H1 (cell line): ENCODE data around the gene MACROD2. TPM values are rescaled to one million over a fixed set of nuclear protein-coding genes. Genes with fewer than 3 reads are reported as not detected.

Experiments
- CTCF ChIA-PET: fragments of 300-600 bp; sonication (Branson Sonifier 250); formaldehyde crosslinking; loops from one replicate; lab custom pipeline; 2021; ENCODE audit not compliant: partially characterized antibody; lab: Charles Lee
- POLR2A ChIA-PET: fragments of 300-600 bp; sonication (Branson Sonifier 250); formaldehyde crosslinking; loops from one replicate; lab custom pipeline; 2021; ENCODE audit warnings: inconsistent platforms; ENCODE audit not compliant: partially characterized antibody; lab: Charles Lee
- DNase-seq, 2 experiments: peaks; one replicate each; pipeline versions ENCODE4 v3.0.0 to v3.0.0-alpha.2; 2010 to 2022; ENCODE audit warnings: low spot score in 2 of 2, low read depth in 1 of 2, mixed read lengths in 1 of 2
- FAIRE-seq: peaks from 2 replicates; lab custom pipeline; 2011; peaks lifted over from hg19 to GRCh38; lab: Jason Lieb, UNC
- H2AFZ ChIP-seq: 2 replicates; pipeline ENCODE4 v1.8.1; 2012; ENCODE audit warnings: low read length, inconsistent platforms
- H2AK5ac ChIP-seq: 2 replicates; pipeline ENCODE4 v1.6.1; 2013; ENCODE audit warnings: low read depth, low read length
- H2BK120ac ChIP-seq: replicated peaks from 2 replicates; pipeline ENCODE3; 2013; ENCODE audit warnings: low read depth, low read length, inconsistent platforms
- H2BK12ac ChIP-seq: 2 replicates; pipeline ENCODE4 v1.6.1; 2013; ENCODE audit warnings: low read depth, low read length
- H2BK15ac ChIP-seq: 2 replicates; pipeline ENCODE4 v1.6.1; 2013; ENCODE audit warnings: low read length
- H2BK20ac ChIP-seq: 2 replicates; pipeline ENCODE4 v1.6.1; 2013; ENCODE audit warnings: low read length
- H2BK5ac ChIP-seq: 2 replicates; pipeline ENCODE4 v1.6.1; 2013; ENCODE audit warnings: low read depth, low read length
- H3K14ac ChIP-seq: 2 replicates; pipeline ENCODE4 v1.6.1; 2013; ENCODE audit warnings: inconsistent platforms; ENCODE audit not compliant: insufficient read length
- H3K18ac ChIP-seq: 2 replicates; pipeline ENCODE4 v1.6.1; 2013; ENCODE audit warnings: low read length; ENCODE audit errors: extremely low read depth
- H3K23ac ChIP-seq: 2 replicates; pipeline ENCODE4 v1.6.1; 2013; ENCODE audit warnings: inconsistent platforms; ENCODE audit not compliant: insufficient read length
- H3K23me2 ChIP-seq: 2 replicates; pipeline ENCODE4 v1.6.1; 2013; ENCODE audit warnings: low read depth, low read length
- H3K27ac ChIP-seq: 2 replicates; pipeline ENCODE4 v1.6.1; 2011; ENCODE audit warnings: low read depth, low read length, inconsistent platforms
- H3K27me3 ChIP-seq, 4 experiments: replicated peaks in 1 of 4; 1 replicate in 1 of 4; 2 replicates in 3 of 4; pipeline versions ENCODE4 v1.6.1 to v1.8.1; 2011 to 2013; ENCODE audit warnings: low read length in 3 of 4, mild to moderate bottlenecking in 3 of 4, inconsistent platforms in 2 of 4, mixed read lengths in 2 of 4, moderate library complexity in 1 of 4; ENCODE audit not compliant: control insufficient read depth in 3 of 4, insufficient read depth in 3 of 4; ENCODE audit errors: extremely low read depth in 1 of 4
- H3K36me3 ChIP-seq, 4 experiments: 2 replicates each; pipeline versions ENCODE4 v1.6.1 to v1.8.1; 2011 to 2013; ENCODE audit warnings: mild to moderate bottlenecking in 4 of 4, low read length in 3 of 4, moderate library complexity in 2 of 4, control low read depth in 1 of 4, inconsistent platforms in 1 of 4; ENCODE audit not compliant: insufficient read depth in 4 of 4, control insufficient read depth in 2 of 4
- H3K4ac ChIP-seq: replicated peaks from 2 replicates; pipeline ENCODE3; 2013; ENCODE audit warnings: low read length, low read depth, mixed read lengths, inconsistent platforms; ENCODE audit not compliant: insufficient read length
- H3K4me1 ChIP-seq, 4 experiments: replicated peaks in 1 of 4; 1 replicate in 1 of 4; 2 replicates in 3 of 4; pipeline versions ENCODE4 v1.6.1 to v1.8.1; 2011 to 2013; ENCODE audit warnings: low read length in 3 of 4, inconsistent platforms in 2 of 4, mixed read lengths in 1 of 4; ENCODE audit not compliant: insufficient read depth in 4 of 4, control insufficient read depth in 3 of 4
- H3K4me2 ChIP-seq, 2 experiments: 2 replicates each; pipeline versions ENCODE4 v1.6.1 to v1.8.1; 2011 to 2013; ENCODE audit warnings: low read depth in 2 of 2, low read length in 2 of 2, control low read depth in 1 of 2, inconsistent platforms in 1 of 2, mild to moderate bottlenecking in 1 of 2; ENCODE audit not compliant: insufficient read depth in 1 of 2
- H3K4me3 ChIP-seq, 4 experiments: fragments of 200-600, 300-600 bp in 1 of 4; sonication (generic), shearing (Covaris generic), sonication (Bioruptor Twin) in 1 of 4; 2 replicates each; pipeline versions ENCODE4 v1.5.1 to v1.8.1; 2011 to 2016; ENCODE audit warnings: low read length in 4 of 4, low read depth in 3 of 4, control low read depth in 2 of 4, inconsistent platforms in 2 of 4, mild to moderate bottlenecking in 2 of 4, mixed read lengths in 1 of 4, moderate library complexity in 1 of 4; ENCODE audit not compliant: insufficient read depth in 2 of 4; ENCODE audit errors: extremely low read depth in 1 of 4
- H3K56ac ChIP-seq: replicated peaks from 2 replicates; pipeline ENCODE3; 2013; ENCODE audit warnings: low read depth, mild to moderate bottlenecking, mixed read lengths, low read length, inconsistent platforms; ENCODE audit not compliant: insufficient read length
- H3K79me1 ChIP-seq: 2 replicates; pipeline ENCODE4 v1.6.1; 2013; ENCODE audit warnings: low read depth, low read length, control low read depth
- H3K79me2 ChIP-seq, 2 experiments: 2 replicates each; pipeline versions ENCODE4 v1.6.1 to v1.8.1; 2012 to 2013; ENCODE audit warnings: low read length in 2 of 2, mild to moderate bottlenecking in 2 of 2, inconsistent platforms in 1 of 2; ENCODE audit not compliant: insufficient read depth in 2 of 2, control insufficient read depth in 1 of 2
- H3K9ac ChIP-seq, 4 experiments: replicated peaks in 1 of 4; 1 replicate in 1 of 4; 2 replicates in 3 of 4; pipeline versions ENCODE4 v1.6.1 to v1.8.1; 2011 to 2013; ENCODE audit warnings: low read depth in 3 of 4, low read length in 3 of 4, control low read depth in 2 of 4, mild to moderate bottlenecking in 2 of 4, moderate library complexity in 2 of 4, inconsistent platforms in 1 of 4; ENCODE audit errors: extremely low read depth in 1 of 4
- H3K9me3 ChIP-seq, 2 experiments: 2 replicates each; pipeline versions ENCODE4 v1.6.1 to v1.8.1; 2012 to 2013; ENCODE audit warnings: mild to moderate bottlenecking in 2 of 2, moderate library complexity in 2 of 2, control low read depth in 1 of 2, inconsistent platforms in 1 of 2, low read depth in 1 of 2, low read length in 1 of 2, mixed read lengths in 1 of 2; ENCODE audit not compliant: insufficient read depth in 2 of 2
- H4K20me1 ChIP-seq, 2 experiments: replicated peaks in 1 of 2; 2 replicates each; pipeline versions ENCODE3 to v1.8.1; 2011 to 2013; ENCODE audit warnings: inconsistent platforms in 2 of 2, low read length in 2 of 2, mild to moderate bottlenecking in 1 of 2; ENCODE audit not compliant: insufficient read depth in 2 of 2, control insufficient read depth in 1 of 2
- H4K5ac ChIP-seq: 2 replicates; pipeline ENCODE4 v1.6.1; 2013; ENCODE audit warnings: low read length, low read depth, mixed read lengths, inconsistent platforms; ENCODE audit not compliant: insufficient read length
- H4K8ac ChIP-seq: 2 replicates; pipeline ENCODE4 v1.8.0; 2013; ENCODE audit warnings: mild to moderate bottlenecking, moderate library complexity, low read length, inconsistent platforms; ENCODE audit not compliant: insufficient read depth; ENCODE audit errors: extremely low read depth
- H4K91ac ChIP-seq: replicated peaks from 2 replicates; pipeline ENCODE3; 2013; ENCODE audit warnings: low read length, mixed read lengths, inconsistent platforms; ENCODE audit not compliant: insufficient read length
- CBX8 ChIP-seq: fragments of 300-800, 300-1000 bp; sonication (generic); IDR thresholded peaks from 2 replicates; pipeline ENCODE4 v1.7.1; 2016; ENCODE audit warnings: low read depth, low read length, borderline replicate concordance
- CHD1 ChIP-seq: IDR thresholded peaks from 2 replicates; pipeline ENCODE4 v1.6.1; 2012; ENCODE audit warnings: low read depth, low read length, improper control_type of control experiment
- EP300 ChIP-seq, 2 experiments: IDR thresholded peaks; 1 replicate in 1 of 2; 2 replicates in 1 of 2; pipeline ENCODE4 v1.6.1; 2011 to 2012; ENCODE audit warnings: low read depth in 2 of 2, low read length in 2 of 2, mild to moderate bottlenecking in 2 of 2, borderline replicate concordance in 1 of 2, inconsistent platforms in 1 of 2, moderate library complexity in 1 of 2
- EZH2 ChIP-seq: fragments of 200-600 bp; sonication (generic); IDR thresholded peaks from 2 replicates; pipeline ENCODE4 v1.7.1; 2012; ENCODE audit warnings: low read depth, mild to moderate bottlenecking, moderate library complexity, low read length, inconsistent platforms; ENCODE audit not compliant: severe bottlenecking
- FOSL1 ChIP-seq: IDR thresholded peaks from 2 replicates; pipeline ENCODE4 v1.6.1; 2011; ENCODE audit warnings: mild to moderate bottlenecking, low read depth, low read length, moderate library complexity; ENCODE audit not compliant: insufficient read depth
- KDM1A ChIP-seq: fragments of 200-600, 300-600 bp; sonication (generic); IDR thresholded peaks from 2 replicates; pipeline ENCODE4 v1.7.1; 2016; ENCODE audit warnings: mild to moderate bottlenecking, low read length, borderline replicate concordance
- NRF1 ChIP-seq: IDR thresholded peaks from 2 replicates; pipeline ENCODE4 v1.6.1; 2011; ENCODE audit warnings: mild to moderate bottlenecking, low read depth, low read length, improper control_type of control experiment
- RNF2 ChIP-seq: fragments of 200-900, 300-1000 bp; sonication (generic); IDR thresholded peaks from 2 replicates; pipeline ENCODE4 v1.7.1; 2016; ENCODE audit warnings: borderline replicate concordance, low read depth, mild to moderate bottlenecking, antibody characterized with exemption, low read length; ENCODE audit not compliant: poor library complexity, severe bottlenecking; ENCODE audit errors: missing control alignments
- RXRA ChIP-seq: IDR thresholded peaks from 2 replicates; pipeline ENCODE4 v1.6.1; 2011; ENCODE audit warnings: low read depth, mild to moderate bottlenecking, low read length, moderate library complexity; ENCODE audit not compliant: insufficient read depth
- SAP30 ChIP-seq: fragments of 300-600 bp; sonication (generic); IDR thresholded peaks from 2 replicates; pipeline ENCODE4 v1.7.1; 2012; ENCODE audit warnings: low read length, moderate library complexity, mild to moderate bottlenecking, inconsistent platforms; ENCODE audit not compliant: insufficient read depth, insufficient replicate concordance
- SIN3A ChIP-seq, 2 experiments: IDR thresholded peaks in 1 of 2; conservative IDR thresholded peaks in 1 of 2; 2 replicates each; pipeline ENCODE4 v1.6.1; 2011 to 2012; ENCODE audit warnings: low read length in 2 of 2, improper control_type of control experiment in 1 of 2, low read depth in 1 of 2, mild to moderate bottlenecking in 1 of 2
- TAF7 ChIP-seq: optimal IDR thresholded peaks from 2 replicates; pipeline ENCODE3; 2011; ENCODE audit warnings: low read depth, mild to moderate bottlenecking, inconsistent platforms, low read length, moderate library complexity, borderline replicate concordance
- TCF12 ChIP-seq: IDR thresholded peaks from 2 replicates; pipeline ENCODE4 v1.6.1; 2011; ENCODE audit warnings: low read depth, mild to moderate bottlenecking, low read length
- YY1 ChIP-seq: IDR thresholded peaks from 2 replicates; pipeline ENCODE4 v1.6.1; 2011; ENCODE audit warnings: low read depth, mild to moderate bottlenecking, low read length
- WGBS, 2 experiments: shearing (Covaris generic) in 1 of 2; methylation state at CpG; one replicate each; pipeline versions ENCODE4 v1.1.6 to v1.1.7; 2013 to 2015; ENCODE audit warnings: low lambda C conversion rate in 2 of 2, mixed read lengths in 2 of 2, inconsistent platforms in 1 of 2, low coverage in 1 of 2, missing lambda C conversion rate in 1 of 2; ENCODE audit not compliant: insufficient replicate concordance in 2 of 2, insufficient coverage in 1 of 2, insufficient read length in 1 of 2; ENCODE audit errors: extremely low coverage in 1 of 2, missing lambda C conversion rate in 1 of 2; 5-methylcytosine and 5-hydroxymethylcytosine counted together
- polyA plus RNA-seq, 7 experiments: library from polyadenylated mRNA; depleted of rRNA in 3 of 7; stranded (reverse) in 5 of 7; unstranded in 2 of 7; fragments of >200 nt in 5 of 7; fragments of 200-250 nt in 2 of 7; gene quantifications; 1 replicate in 5 of 7; 2 replicates in 1 of 7; 4 replicates in 1 of 7; pipeline versions ENCODE4 v1.2.1 to v1.2.3, GENCODE V29; 2011 to 2013; ENCODE audit warnings: missing spikeins in 2 of 7, mixed read lengths in 2 of 7
- total RNA-seq: library from RNA; stranded (reverse); fragmentation: NEBNext Ultra II Directional; extraction: Animal tissue kit (Norgen Biotek cat#: 25700); gene quantifications from 2 replicates; pipeline ENCODE4 v1.2.1, GENCODE V29; 2021

MACROD2 gene
- total and polyA plus RNA-seq, 2 of the 8 experiments (the other 6 are each of a cell fraction or from before 2014, with no cell fraction given): 0.70 to 3.9 TPM

- POLR2A ChIA-PET: no interaction called here
- Histone ChIP-seq H3K36me3 (no peaks in the 10 kb centered on the region), H3K14ac (no peak overlapping the region), H3K9me3 (no peaks in the 10 kb centered on the region), H2BK15ac (no peak overlapping the region), H3K27ac (no peak overlapping the region), H4K91ac (no peak overlapping the region), H3K56ac (no peak overlapping the region), H3K4me2 (no peak overlapping the region), H4K8ac (no peak overlapping the region), H3K4ac (no peak overlapping the region), H4K20me1 (no peaks in the 10 kb centered on the region), H2BK120ac (no peak overlapping the region), H3K18ac (no peak overlapping the region), H3K23ac (no peak overlapping the region), H3K4me1 (no peaks in the 10 kb centered on the region), H3K79me1 (no peaks in the 10 kb centered on the region), H4K5ac (no peak overlapping the region), H3K79me2 (no peaks in the 10 kb centered on the region), H3K23me2 (no peaks in the 10 kb centered on the region), H3K4me3 (no peak overlapping the region), H3K9ac (no peak overlapping the region), H2BK12ac (no peak overlapping the region), H2BK20ac (no peak overlapping the region), H2AFZ (no peak overlapping the region), H2BK5ac (no peak overlapping the region), H3K27me3 (no peaks in the 10 kb centered on the region), H2AK5ac (no peak overlapping the region)
- WGBS, 2 experiments: 89% methylated on average over 1 of the region's 1 CpG; no CpG with 5 or more reads in 1 of the 2 experiments
- no peak for FAIRE-seq
- CTCF ChIA-PET: no interaction called here
- DNase-seq: no peak
- TF ChIP-seq CHD1 (no peak), RXRA (no peak), TCF12 (no peak), FOSL1 (no peak), TAF7 (no peak), RNF2 (no peak), NRF1 (no peak), SIN3A (conservative IDR thresholded peaks at IDR 0.05 in 1 of 2, IDR thresholded peaks at IDR 0.05 in 1 of 2; ENCODE audit: low read depth in 1 of 2, low read length in 2 of 2) (no peak), EP300 (IDR thresholded peaks at IDR 0.05; ENCODE audit: borderline replicate concordance in 1 of 2, low read depth in 2 of 2, low read length in 2 of 2) (no peak), SAP30 (no peak), EZH2 (no peak), YY1 (no peak), CBX8 (no peak), KDM1A (no peak)
Observed at GRCh38 chr20:14284443-14284842, 289.1 kb downstream of the MACROD2 start.
